Fibroblast of lung (primary cell): Measurements from ENCODE around the gene RFX2. TPM values are rescaled to one million over a fixed set of nuclear protein-coding genes. Genes with fewer than 3 reads are reported as not detected.

Experiments used
- DNase-seq, 2 donors: peaks; one replicate each; pipeline versions ENCODE4 v3.0.0 to v3.0.0-alpha.2; 2010; ENCODE audit warnings: low read depth in 2 of 2
- H2AFZ ChIP-seq: 2 replicates; pipeline ENCODE4 v1.5.1; 2012; ENCODE audit warnings: low read length, control low read depth, inconsistent platforms
- H3K27ac ChIP-seq: 2 replicates; pipeline ENCODE4 v1.5.1; 2011; ENCODE audit warnings: low read length, control low read depth; ENCODE audit not compliant: insufficient read depth
- H3K27me3 ChIP-seq: 2 replicates; pipeline ENCODE4 v1.5.1; 2011; ENCODE audit warnings: mild to moderate bottlenecking, low read length; ENCODE audit not compliant: control insufficient read depth, insufficient read depth
- H3K36me3 ChIP-seq: 2 replicates; pipeline ENCODE4 v1.5.1; 2011; ENCODE audit warnings: low read length; ENCODE audit not compliant: control insufficient read depth, insufficient read depth
- H3K4me1 ChIP-seq: 2 replicates; pipeline ENCODE4 v1.5.1; 2011; ENCODE audit warnings: low read length; ENCODE audit not compliant: control insufficient read depth, insufficient read depth; ENCODE audit errors: extremely low read depth
- H3K4me2 ChIP-seq: 2 replicates; pipeline ENCODE4 v1.5.1; 2011; ENCODE audit warnings: low read length, control low read depth; ENCODE audit not compliant: insufficient read depth; ENCODE audit errors: extremely low read depth
- H3K4me3 ChIP-seq, 4 experiments: fragments of 200-600 bp in 1 of 4; sonication (generic) in 1 of 4; replicated peaks in 1 of 4; 2 replicates each; pipeline ENCODE4 v1.5.1; 2011 to 2016; ENCODE audit warnings: low read length in 4 of 4, low read depth in 3 of 4, mild to moderate bottlenecking in 3 of 4, control low read depth in 2 of 4, inconsistent platforms in 1 of 4, mixed read lengths in 1 of 4; ENCODE audit not compliant: insufficient read depth in 1 of 4; ENCODE audit errors: control extremely low read depth in 1 of 4
- H3K79me2 ChIP-seq: 2 replicates; pipeline ENCODE4 v1.5.1; 2012; ENCODE audit warnings: mild to moderate bottlenecking, low read length, inconsistent platforms; ENCODE audit not compliant: control insufficient read depth, insufficient read depth
- H3K9ac ChIP-seq: 2 replicates; pipeline ENCODE4 v1.5.1; 2011; ENCODE audit warnings: mild to moderate bottlenecking, low read length, control low read depth; ENCODE audit not compliant: insufficient read depth
- H3K9me3 ChIP-seq: 2 replicates; pipeline ENCODE4 v1.5.1; 2012; ENCODE audit warnings: low read depth, low read length; ENCODE audit not compliant: control insufficient read depth, insufficient read depth
- H4K20me1 ChIP-seq: 2 replicates; pipeline ENCODE4 v1.5.1; 2011; ENCODE audit warnings: low read length; ENCODE audit not compliant: control insufficient read depth, insufficient read depth; ENCODE audit errors: extremely low read depth
- EZH2 ChIP-seq: IDR thresholded peaks from 2 replicates; pipeline ENCODE4 v1.5.1; 2012; ENCODE audit warnings: low read length, control low read depth, mild to moderate bottlenecking; ENCODE audit errors: missing control alignments
- polyA plus RNA-seq, 2 donors: library from polyadenylated mRNA; depleted of rRNA in 1 of 2; stranded (reverse) in 1 of 2; unstranded in 1 of 2; fragments of >200 nt; gene quantifications; 2 replicates each; pipeline ENCODE4 v1.2.1, GENCODE V29; 2011 to 2012; ENCODE audit warnings: missing spikeins in 1 of 2
- total RNA-seq: library from RNA; depleted of rRNA; stranded (reverse); fragments of >200 nt; gene quantifications from 2 replicates; pipeline ENCODE4 v1.2.1, GENCODE V29; 2014
- TF ChIP-seq, protein P1 (sequence below), 2 donors: IDR thresholded peaks in 1 of 2; conservative IDR thresholded peaks in 1 of 2; 1 replicate in 1 of 2; 2 replicates in 1 of 2; pipeline ENCODE4 v1.5.1; 2011 to 2012; ENCODE audit warnings: low read length in 2 of 2, control low read depth in 1 of 2, inconsistent platforms in 1 of 2, low read depth in 1 of 2, mild to moderate bottlenecking in 1 of 2

Gene RFX2
- total and polyA plus RNA-seq, 2 donors (not counting 1 experiment from before 2014, with no cell fraction given), result 2.5 to 9.6 TPM

DNA sequence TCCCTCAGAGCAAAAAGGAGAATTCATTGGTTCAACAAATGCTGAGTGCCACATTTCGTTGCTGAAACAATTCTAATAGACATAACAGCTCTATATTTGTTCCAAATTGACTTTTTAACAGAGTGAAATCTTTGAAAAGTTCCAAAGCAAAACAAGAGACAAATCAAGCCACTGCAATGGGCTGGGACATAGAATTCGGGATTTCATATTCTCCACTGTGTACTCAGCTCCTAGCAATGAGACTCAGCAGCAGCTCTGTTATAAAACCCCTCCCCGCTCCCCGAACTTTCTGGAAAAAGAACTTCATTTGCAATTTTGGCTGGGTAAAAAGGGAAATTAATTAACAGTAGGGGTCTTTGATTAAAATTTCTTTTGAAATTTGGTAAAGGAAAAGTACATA lies 11.3 kb downstream of the RFX2 start:
- H2AFZ ChIP-seq, result no peak overlapping the region
- peaks cover 7% of the 10 kb centered on the region for H3K4me1 ChIP-seq
- no peak overlapping the region for H3K9ac ChIP-seq
- H3K27me3 ChIP-seq, result no peaks in the 10 kb centered on the region
- no peak overlapping the region for H3K27ac ChIP-seq
- no peak overlapping the region for H3K4me2 ChIP-seq
- no peaks in the 10 kb centered on the region for H4K20me1 ChIP-seq
- H3K9me3 ChIP-seq, result no peaks in the 10 kb centered on the region
- no peak for DNase-seq
- no peak overlapping the region for H3K4me3 ChIP-seq
- no peaks in the 10 kb centered on the region for H3K36me3 ChIP-seq
- TF ChIP-seq, protein P1, sequence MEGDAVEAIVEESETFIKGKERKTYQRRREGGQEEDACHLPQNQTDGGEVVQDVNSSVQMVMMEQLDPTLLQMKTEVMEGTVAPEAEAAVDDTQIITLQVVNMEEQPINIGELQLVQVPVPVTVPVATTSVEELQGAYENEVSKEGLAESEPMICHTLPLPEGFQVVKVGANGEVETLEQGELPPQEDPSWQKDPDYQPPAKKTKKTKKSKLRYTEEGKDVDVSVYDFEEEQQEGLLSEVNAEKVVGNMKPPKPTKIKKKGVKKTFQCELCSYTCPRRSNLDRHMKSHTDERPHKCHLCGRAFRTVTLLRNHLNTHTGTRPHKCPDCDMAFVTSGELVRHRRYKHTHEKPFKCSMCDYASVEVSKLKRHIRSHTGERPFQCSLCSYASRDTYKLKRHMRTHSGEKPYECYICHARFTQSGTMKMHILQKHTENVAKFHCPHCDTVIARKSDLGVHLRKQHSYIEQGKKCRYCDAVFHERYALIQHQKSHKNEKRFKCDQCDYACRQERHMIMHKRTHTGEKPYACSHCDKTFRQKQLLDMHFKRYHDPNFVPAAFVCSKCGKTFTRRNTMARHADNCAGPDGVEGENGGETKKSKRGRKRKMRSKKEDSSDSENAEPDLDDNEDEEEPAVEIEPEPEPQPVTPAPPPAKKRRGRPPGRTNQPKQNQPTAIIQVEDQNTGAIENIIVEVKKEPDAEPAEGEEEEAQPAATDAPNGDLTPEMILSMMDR (conservative IDR thresholded peaks at IDR 0.05 in 1 of 2, IDR thresholded peaks at IDR 0.05 in 1 of 2; ENCODE audit: low read depth in 1 of 2, low read length in 2 of 2), result no peak
- no peak for TF ChIP-seq EZH2
- H3K79me2 ChIP-seq, result no peaks in the 10 kb centered on the region

DNA sequence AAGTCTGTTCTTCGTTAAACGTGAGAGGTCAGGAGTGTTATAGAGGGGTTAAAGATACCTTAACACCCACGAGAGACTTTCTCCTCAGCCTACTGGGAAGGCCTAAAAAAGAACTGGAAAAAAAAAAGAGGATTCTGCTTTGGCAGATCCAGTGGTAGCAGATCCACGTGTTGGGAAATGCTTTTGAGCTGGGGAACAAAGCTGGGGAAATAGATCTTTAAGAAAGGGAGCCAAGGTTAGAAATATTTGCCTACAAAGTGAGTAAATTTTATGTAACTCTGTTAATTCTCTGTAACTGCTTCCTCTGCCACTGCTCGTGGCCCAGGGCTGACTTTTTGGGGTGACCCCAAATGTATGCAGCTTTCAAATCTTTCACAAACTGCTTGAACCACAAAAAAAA lies 11.7 kb downstream of the RFX2 start:
- Histone ChIP-seq H3K4me3 (no peak overlapping the region), H3K4me1 (peaks cover 3% of the 10 kb centered on the region), H4K20me1 (no peaks in the 10 kb centered on the region), H3K27ac (no peak overlapping the region), H3K9ac (no peak overlapping the region), H3K36me3 (no peaks in the 10 kb centered on the region), H3K79me2 (no peaks in the 10 kb centered on the region), H3K9me3 (no peaks in the 10 kb centered on the region), H3K4me2 (no peak overlapping the region), H3K27me3 (no peaks in the 10 kb centered on the region), H2AFZ (no peak overlapping the region)
- no peak for DNase-seq
- TF ChIP-seq, protein P1 (conservative IDR thresholded peaks at IDR 0.05 in 1 of 2, IDR thresholded peaks at IDR 0.05 in 1 of 2; ENCODE audit: low read depth in 1 of 2, low read length in 2 of 2), result no peak
- no peak for TF ChIP-seq EZH2

DNA sequence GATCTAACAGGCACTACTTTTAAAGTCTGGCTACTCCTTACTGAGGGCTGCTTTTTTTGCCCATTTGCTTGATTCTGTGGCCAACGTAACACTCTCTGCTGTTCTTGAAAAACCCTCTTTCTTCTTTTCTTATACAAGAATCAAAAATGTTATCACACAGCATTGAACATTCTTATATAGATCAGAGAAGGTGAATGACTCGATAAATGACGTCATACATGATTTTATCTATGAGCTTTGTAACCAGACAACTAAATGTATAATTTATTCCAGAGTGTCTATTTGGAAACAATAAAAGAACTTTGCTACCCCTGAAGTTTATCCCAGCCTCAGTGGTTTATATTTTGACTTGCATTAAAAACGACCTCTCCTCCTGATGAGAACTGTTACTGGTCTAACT lies 12.4 kb downstream of the RFX2 start:
- no peak overlapping the region for H3K4me3 ChIP-seq
- TF ChIP-seq EZH2, result no peak
- TF ChIP-seq, protein P1 (conservative IDR thresholded peaks at IDR 0.05 in 1 of 2, IDR thresholded peaks at IDR 0.05 in 1 of 2; ENCODE audit: low read depth in 1 of 2, low read length in 2 of 2), result no peak
- no peak overlapping the region for H3K4me2 ChIP-seq
- DNase-seq, result no peak
- H3K27ac ChIP-seq, result no peak overlapping the region
- no peaks in the 10 kb centered on the region for H3K79me2 ChIP-seq
- H3K36me3 ChIP-seq, result no peaks in the 10 kb centered on the region
- H4K20me1 ChIP-seq, result no peaks in the 10 kb centered on the region
- H3K9me3 ChIP-seq, result no peaks in the 10 kb centered on the region
- no peak overlapping the region for H3K9ac ChIP-seq
- H3K4me1 ChIP-seq, result peaks cover under 1% of the 10 kb centered on the region
- H3K27me3 ChIP-seq, result no peaks in the 10 kb centered on the region
- no peak overlapping the region for H2AFZ ChIP-seq
